ENCODE data around the gene KLRF2. TPM values are rescaled to one million over a fixed set of nuclear protein-coding genes. Genes with fewer than 3 reads are reported as not detected.

KLRF2 gene
- polyA plus RNA-seq, 2 of the 4 experiments (the other 2 are of a cell fraction): not detected

DNA sequence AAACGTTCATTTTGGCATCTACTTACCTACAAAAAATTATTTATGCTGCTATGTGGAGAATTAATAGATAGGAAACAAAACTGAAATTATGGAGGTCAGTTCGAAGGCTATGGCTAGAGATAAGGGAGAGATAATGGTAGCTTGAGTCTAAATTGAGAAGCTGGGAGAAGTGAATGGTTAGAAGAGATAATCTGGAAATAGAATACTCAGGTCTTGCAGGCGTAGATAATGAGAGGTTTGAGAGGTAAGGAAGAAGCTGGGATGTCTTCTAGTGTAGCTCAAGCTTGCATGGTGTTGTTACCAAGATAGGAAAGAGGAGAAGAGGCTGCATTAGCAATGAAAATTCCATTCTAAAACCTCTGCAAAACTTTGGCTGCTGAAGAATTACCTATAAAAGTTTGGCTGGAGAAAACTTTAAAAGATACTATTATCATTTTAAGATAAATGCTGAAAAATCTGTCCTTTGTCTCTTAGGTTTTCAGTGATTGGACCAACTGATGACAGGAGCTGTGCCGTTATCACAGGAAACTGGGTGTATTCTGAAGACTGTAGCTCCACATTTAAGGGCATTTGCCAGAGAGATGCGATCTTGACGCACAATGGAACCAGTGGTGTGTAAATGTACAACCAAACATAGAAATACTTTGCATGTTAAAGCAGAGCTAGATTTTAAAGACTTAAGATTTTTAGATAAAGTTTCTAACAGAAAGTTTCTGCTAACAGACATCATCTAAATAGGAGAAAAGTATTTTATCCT lies 14.1 kb downstream of the KLRF2 start (continued):
- TF ChIP-seq FOSB (CRISPR knock-in tag; IDR thresholded peaks at IDR 0.05): no peak
- no peak for TF ChIP-seq POLR2A (IDR thresholded peaks at IDR 0.05; ENCODE audit: low read length)
- no peak for TF ChIP-seq ESRRA (IDR thresholded peaks at IDR 0.05; ENCODE audit: borderline replicate concordance, low read length)
- no peak for TF ChIP-seq NFE2L2 (conservative IDR thresholded peaks at IDR 0.05; ENCODE audit: low read length)
- no peak for TF ChIP-seq NPAS2 (CRISPR knock-in tag; IDR thresholded peaks at IDR 0.05; ENCODE audit: borderline replicate concordance)

DNA sequence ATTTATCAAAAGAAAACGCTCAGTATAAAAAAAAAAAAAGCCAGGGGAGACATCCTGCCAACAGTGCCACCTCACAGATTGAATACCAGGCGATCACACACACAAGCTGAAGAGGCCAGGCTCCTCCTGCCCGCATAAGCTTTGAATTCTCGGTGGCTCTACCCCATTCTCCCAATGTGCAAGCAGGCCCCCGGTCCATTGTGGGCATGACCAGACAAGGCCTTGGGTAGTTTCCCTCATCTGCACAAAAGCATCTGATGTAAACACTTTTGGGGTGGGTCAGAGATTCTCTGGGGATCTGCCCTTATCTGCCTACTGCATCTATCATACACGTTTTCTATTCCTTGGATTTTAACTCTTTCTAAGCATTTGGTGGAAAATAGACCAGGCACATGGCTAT lies 16.2 kb downstream of the KLRF2 start:
- no peak overlapping the region for H3K4me3 ChIP-seq
- no peak overlapping the region for H3K4me2 ChIP-seq
- FAIRE-seq (no peak), DNase-seq (ENCODE audit: low read depth in 1 of 2, low spot score in 1 of 2) (no peak), ATAC-seq (no peak)
- TF ChIP-seq HOXB5 (CRISPR knock-in tag; IDR thresholded peaks at IDR 0.05) (no peak), ZSCAN20 (CRISPR knock-in tag; IDR thresholded peaks at IDR 0.05) (no peak), RFX5 (IDR thresholded peaks at IDR 0.05) (no peak), HEYL (CRISPR knock-in tag; IDR thresholded peaks at IDR 0.05) (no peak), ZFP36 (IDR thresholded peaks at IDR 0.05; ENCODE audit: borderline replicate concordance, partially characterized antibody) (no peak), BCL3 (IDR thresholded peaks at IDR 0.05) (no peak), ZNF302 (CRISPR knock-in tag; IDR thresholded peaks at IDR 0.05) (no peak), POLR2AphosphoS2 (conservative IDR thresholded peaks at IDR 0.05; ENCODE audit: low read length) (no peak), CBX2 (IDR thresholded peaks at IDR 0.05; ENCODE audit: borderline replicate concordance, low read depth) (no peak), CHD4 (IDR thresholded peaks at IDR 0.05; ENCODE audit: borderline replicate concordance) (no peak), TP53 (CRISPR knock-in tag; IDR thresholded peaks at IDR 0.05) (no peak), MAFK (IDR thresholded peaks at IDR 0.05; ENCODE audit: partially characterized antibody) (no peak)
- TF ChIP-seq, protein P1, sequence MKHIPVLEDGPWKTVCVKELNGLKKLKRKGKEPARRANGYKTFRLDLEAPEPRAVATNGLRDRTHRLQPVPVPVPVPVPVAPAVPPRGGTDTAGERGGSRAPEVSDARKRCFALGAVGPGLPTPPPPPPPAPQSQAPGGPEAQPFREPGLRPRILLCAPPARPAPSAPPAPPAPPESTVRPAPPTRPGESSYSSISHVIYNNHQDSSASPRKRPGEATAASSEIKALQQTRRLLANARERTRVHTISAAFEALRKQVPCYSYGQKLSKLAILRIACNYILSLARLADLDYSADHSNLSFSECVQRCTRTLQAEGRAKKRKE (CRISPR knock-in tag; IDR thresholded peaks at IDR 0.05; ENCODE audit: low read depth): no peak
- TF ChIP-seq, protein P2, sequence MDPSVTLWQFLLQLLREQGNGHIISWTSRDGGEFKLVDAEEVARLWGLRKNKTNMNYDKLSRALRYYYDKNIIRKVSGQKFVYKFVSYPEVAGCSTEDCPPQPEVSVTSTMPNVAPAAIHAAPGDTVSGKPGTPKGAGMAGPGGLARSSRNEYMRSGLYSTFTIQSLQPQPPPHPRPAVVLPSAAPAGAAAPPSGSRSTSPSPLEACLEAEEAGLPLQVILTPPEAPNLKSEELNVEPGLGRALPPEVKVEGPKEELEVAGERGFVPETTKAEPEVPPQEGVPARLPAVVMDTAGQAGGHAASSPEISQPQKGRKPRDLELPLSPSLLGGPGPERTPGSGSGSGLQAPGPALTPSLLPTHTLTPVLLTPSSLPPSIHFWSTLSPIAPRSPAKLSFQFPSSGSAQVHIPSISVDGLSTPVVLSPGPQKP (IDR thresholded peaks at IDR 0.05; ENCODE audit: low read depth, low read length): no peak
- WGBS (ENCODE audit: missing lambda C conversion rate): 51% methylated on average over 6 of the region's 6 CpGs
- ChIA-PET POLR2A (no interaction called here), CTCF (no interaction called here)
- no peak overlapping the region for H3K27ac ChIP-seq
- H3K9me3 ChIP-seq: peaks cover 4% of the 10 kb centered on the region; the same call in 2 of the 3 replicates
- H3K4me1 ChIP-seq: no peaks in the 10 kb centered on the region

- 61% methylated on average over 2 of the region's 2 CpGs for WGBS (ENCODE audit: missing lambda C conversion rate)
- ChIA-PET POLR2A (no interaction called here), CTCF (no interaction called here)
- Histone ChIP-seq H3K27ac (no peak overlapping the region), H3K4me2 (no peak overlapping the region), H3K4me1 (no peaks in the 10 kb centered on the region), H3K4me3 (no peak overlapping the region), H3K9me3 (peaks cover 13% of the 10 kb centered on the region; the same call in 2 of the 3 replicates)
- no peak for FAIRE-seq
- DNase-seq (ENCODE audit: low read depth in 1 of 2, low spot score in 1 of 2): no peak
- ATAC-seq: no peak
- TF ChIP-seq, protein P1 (CRISPR knock-in tag; IDR thresholded peaks at IDR 0.05; ENCODE audit: low read depth): no peak
- TF ChIP-seq JUNB (IDR thresholded peaks at IDR 0.05): no peak
- TF ChIP-seq, protein P3, sequence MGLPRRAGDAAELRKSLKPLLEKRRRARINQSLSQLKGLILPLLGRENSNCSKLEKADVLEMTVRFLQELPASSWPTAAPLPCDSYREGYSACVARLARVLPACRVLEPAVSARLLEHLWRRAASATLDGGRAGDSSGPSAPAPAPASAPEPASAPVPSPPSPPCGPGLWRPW (IDR thresholded peaks at IDR 0.05): no peak
- TF ChIP-seq USF2 (IDR thresholded peaks at IDR 0.05): no peak
- no peak for TF ChIP-seq SREBF2 (IDR thresholded peaks at IDR 0.05)
- no peak for TF ChIP-seq RCOR1 (IDR thresholded peaks at IDR 0.05; ENCODE audit: low read depth, low read length)
- TF ChIP-seq RFX5 (IDR thresholded peaks at IDR 0.05): no peak
- TF ChIP-seq FOSL2 (IDR thresholded peaks at IDR 0.05): no peak
- TF ChIP-seq FOSL2 (CRISPR knock-in tag; IDR thresholded peaks at IDR 0.05): no peak
- no peak for TF ChIP-seq EHMT2 (IDR thresholded peaks at IDR 0.05; ENCODE audit: low read depth)
- TF ChIP-seq MAX (IDR thresholded peaks at IDR 0.05): no peak
- no peak for TF ChIP-seq MAZ (IDR thresholded peaks at IDR 0.05; ENCODE audit: borderline replicate concordance, low read depth, low read length)
- TF ChIP-seq, protein P4, sequence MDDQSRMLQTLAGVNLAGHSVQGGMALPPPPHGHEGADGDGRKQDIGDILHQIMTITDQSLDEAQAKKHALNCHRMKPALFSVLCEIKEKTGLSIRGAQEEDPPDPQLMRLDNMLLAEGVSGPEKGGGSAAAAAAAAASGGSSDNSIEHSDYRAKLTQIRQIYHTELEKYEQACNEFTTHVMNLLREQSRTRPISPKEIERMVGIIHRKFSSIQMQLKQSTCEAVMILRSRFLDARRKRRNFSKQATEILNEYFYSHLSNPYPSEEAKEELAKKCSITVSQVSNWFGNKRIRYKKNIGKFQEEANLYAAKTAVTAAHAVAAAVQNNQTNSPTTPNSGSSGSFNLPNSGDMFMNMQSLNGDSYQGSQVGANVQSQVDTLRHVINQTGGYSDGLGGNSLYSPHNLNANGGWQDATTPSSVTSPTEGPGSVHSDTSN (IDR thresholded peaks at IDR 0.05): no peak
- no peak for TF ChIP-seq HDAC2 (IDR thresholded peaks at IDR 0.05)
- no peak for TF ChIP-seq EHF (CRISPR knock-in tag; IDR thresholded peaks at IDR 0.05)
Measured at GRCh38 chr12:9899209-9899608, 17.9 kb downstream of the KLRF2 start.
